GM20000 (cell line): ENCODE measurements around the gene NAA15.
A peak's percentile ranks its signal among the peaks of the same experiment; 100 is the strongest.
"Not testable (repeated sequence)": the region's sequence is repeated elsewhere in the genome, so short reads cannot be mapped to it uniquely, and the experiment has no call there.

Experiments
- DNase-seq: peaks from one replicate; pipeline ENCODE4 v3.0.0; 2012; ENCODE audit warnings: low spot score
- TF ChIP-seq, protein P1 (sequence below): IDR thresholded peaks from 2 replicates; pipeline ENCODE4 v1.5.1; 2012; ENCODE audit warnings: mild to moderate bottlenecking, control low read depth; ENCODE audit errors: extremely low read depth, missing control alignments

Gene NAA15

DNA sequence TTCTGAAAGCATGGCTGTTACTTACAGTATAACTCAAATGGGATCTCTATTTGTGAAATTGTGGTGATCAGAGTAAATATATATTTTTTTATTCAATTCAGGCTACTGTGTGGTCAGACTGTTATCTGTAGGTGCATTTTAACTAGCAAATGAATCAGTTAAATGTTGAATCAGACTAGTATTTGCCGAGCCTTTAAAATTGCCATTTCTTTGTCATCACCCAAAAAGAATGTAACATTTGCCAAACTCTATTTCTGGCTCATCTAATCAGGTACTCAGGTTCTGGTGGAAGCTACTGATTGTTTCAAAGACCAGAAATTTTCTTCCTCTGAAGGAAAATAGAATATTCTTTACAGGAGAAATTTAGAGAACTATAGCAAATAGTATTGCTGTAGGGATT lies 1.8 kb upstream of the NAA15 start:
- TF ChIP-seq, protein P1, sequence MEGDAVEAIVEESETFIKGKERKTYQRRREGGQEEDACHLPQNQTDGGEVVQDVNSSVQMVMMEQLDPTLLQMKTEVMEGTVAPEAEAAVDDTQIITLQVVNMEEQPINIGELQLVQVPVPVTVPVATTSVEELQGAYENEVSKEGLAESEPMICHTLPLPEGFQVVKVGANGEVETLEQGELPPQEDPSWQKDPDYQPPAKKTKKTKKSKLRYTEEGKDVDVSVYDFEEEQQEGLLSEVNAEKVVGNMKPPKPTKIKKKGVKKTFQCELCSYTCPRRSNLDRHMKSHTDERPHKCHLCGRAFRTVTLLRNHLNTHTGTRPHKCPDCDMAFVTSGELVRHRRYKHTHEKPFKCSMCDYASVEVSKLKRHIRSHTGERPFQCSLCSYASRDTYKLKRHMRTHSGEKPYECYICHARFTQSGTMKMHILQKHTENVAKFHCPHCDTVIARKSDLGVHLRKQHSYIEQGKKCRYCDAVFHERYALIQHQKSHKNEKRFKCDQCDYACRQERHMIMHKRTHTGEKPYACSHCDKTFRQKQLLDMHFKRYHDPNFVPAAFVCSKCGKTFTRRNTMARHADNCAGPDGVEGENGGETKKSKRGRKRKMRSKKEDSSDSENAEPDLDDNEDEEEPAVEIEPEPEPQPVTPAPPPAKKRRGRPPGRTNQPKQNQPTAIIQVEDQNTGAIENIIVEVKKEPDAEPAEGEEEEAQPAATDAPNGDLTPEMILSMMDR: no peak
- no peak for DNase-seq

DNA sequence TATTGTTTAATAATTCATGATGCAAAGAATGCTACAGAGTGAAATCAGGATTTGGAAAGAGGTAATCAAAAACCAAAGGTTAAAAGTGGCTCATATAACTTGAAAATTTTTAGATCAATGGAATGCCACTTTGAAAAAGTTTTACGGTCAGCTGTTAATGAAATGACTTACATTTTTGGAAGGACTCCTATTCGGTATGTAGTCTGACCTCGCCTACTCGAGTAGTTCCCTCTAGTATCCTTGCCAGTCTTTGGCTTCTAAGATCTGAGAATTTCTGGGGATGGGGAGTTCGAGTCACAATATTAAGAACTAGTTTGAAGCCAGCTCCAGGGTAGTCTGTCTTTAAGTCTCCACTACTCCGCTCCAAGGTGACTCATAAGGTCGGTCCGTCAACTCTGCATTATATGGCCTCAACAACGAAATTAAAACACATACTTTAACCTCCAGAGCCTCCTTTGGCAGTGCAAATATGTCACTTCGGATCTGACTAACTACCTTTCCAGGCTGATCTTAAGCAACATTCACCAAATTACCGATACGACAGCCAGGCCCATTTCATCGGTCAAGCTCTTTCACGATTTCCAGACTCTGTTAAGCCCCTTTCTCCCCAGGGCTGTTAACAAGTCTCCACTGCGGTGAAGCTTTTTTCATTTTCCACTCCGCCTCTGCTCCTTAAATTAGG lies 733 bp upstream of the NAA15 start:
- no peak for DNase-seq
- TF ChIP-seq, protein P1: no peak

DNA sequence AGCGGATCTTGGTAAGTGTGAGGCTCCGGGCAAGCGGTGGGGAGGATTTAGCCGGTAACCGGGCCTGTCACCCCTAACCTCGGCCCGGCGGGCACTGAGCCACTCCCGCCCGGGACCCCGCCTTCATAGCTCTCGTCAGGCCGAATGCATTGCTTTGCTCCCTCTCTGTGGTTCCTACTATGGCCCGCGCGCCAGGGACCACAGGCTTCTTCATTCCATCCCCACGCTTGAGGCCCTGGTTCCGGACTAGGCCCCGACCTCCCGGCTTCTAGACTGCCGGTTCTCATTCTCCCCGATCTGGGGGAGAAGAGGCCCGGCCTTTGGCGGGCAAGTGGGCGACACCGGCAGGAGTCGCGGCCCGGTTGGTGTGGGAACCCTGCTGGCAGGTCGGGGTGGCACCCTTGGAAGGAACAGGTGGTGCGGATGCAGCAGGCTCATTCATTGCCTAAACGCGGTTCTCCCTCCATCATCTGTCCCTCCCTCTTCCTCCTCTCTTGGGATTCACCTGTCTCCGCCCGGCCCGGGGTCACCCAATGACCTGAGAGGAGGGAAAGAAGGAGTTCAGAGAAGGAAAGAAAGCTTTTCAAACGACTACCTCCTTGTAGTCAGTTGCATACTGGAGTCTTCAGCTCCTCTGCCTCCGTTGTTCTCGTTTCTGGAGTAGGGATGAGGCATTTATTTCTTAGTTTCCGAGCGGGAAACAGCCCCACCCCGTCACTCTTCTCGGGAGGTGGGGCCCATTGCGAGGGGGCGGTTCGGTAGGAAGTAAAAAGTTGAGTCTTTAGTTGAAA lies 711 bp downstream of the NAA15 start, which contains the start of gene NDUFC1:
NDUFC1 (minus strand) TSS at position 657 of the 791 bp plus-strand sequence. CDS start 6,679 bp downstream, outside the sequence.
- DNase-seq: peak; percentile 48
- TF ChIP-seq, protein P1: no peak

DNA sequence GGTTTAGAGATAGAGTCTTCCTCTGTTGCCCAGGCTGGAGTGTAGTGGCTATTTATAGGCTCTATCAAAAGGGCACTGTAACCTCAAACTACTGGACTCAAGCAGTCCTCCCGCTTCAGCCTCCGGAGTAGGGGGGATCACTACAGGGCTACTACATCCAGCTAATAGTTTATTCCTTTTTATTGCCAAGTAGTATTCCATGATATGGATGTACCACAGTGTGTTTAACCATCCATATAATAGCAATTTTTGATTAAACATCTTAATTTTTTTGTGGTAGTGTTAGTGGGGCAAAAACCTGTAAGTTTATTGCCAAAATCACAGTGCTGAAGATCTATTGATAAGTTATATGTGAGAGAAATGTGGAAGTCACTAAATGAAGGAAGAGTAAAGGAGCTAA lies 3.6 kb downstream of the NAA15 start:
- TF ChIP-seq, protein P1: no peak
- no peak for DNase-seq

DNA sequence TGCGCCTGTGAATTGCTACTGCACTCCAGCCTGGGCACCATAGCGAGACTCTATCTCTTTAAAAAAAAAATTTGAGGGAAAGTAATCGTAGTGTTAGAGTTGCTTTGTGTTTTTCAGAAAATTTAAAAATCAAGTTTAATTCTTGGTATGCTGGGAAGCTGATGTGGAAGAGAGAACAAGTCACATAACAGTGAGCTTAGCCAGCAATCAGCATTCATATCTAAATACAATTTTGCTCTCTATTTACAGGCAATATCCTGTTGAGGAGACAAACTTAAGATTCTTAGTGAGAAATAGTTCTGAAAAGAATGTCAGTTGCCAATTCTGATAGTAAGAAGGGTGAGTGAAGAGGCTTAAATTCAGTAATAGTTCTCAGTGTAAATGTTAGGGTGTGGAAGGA lies 10.6 kb downstream of the NAA15 start:
- TF ChIP-seq, protein P1: no peak
- DNase-seq: no peak

DNA sequence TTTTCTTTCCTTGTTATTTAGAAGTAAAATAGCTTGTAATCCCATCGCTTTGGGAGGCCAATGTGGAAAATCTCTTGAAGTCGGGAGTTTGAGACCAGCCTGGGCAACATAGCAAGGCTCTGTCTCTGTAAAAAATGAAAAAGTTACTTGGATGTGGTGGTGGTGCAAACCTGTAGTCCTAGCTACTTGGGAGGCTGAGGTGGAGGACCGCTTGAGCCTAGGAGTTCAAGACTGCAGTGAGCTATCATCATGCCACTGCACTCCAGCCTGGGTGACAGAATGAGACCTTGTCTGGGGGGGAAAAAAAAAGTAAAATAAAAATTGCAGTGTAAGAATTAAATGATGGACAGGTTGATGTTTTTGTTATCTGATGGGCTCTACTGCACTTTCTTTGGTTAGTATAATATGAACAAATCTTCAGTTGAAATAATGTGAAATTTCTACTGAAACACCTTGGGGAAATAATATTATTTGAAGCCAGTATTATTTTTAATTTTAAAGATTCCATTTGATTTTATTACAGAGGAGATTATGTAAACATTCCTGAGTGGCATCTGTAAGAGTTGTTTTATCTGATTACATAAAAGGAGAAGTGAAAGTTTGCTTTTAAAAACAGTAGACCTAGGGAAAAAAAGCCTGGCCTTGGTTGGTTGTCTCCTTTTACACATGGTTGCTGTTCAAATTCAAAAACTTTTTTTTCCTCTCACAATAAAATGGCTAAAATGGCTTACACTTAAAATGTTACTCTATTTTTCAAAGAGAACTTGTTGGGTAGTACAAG lies 11.4 kb downstream of the NAA15 start:
- TF ChIP-seq, protein P1: no peak
- DNase-seq: no peak

DNA sequence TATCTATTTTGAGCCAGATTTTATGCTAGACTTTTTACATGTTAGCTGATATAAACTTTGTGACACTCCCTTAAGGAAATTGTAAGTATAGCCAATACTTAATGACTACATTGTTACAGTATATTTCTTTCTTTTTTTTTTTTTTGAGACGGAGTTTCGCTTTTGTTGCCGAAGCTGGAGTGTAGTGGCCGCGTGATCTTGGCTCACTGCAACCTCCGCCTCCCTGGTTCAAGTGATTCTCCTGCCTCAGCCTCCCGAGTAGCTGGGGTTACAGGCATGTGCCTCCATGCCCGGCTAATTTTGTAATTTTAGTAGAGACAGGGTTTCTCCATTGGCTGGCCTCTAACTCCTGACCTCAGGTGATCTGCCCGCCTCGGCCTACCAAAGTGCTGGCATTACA lies 12.1 kb downstream of the NAA15 start:
- not testable (repeated sequence) for DNase-seq
